ENCODE data around the gene TNFAIP8. TPM values are rescaled to one million over a fixed set of nuclear protein-coding genes. Genes with fewer than 3 reads are reported as not detected.

The TNFAIP8 gene
- total and polyA plus RNA-seq, 2 experiments from 2014 or later: 10.6 to 29.2 TPM

- H3K4me3 Mint-ChIP-seq: no peak overlapping the region
- DNase-seq (ENCODE audit: low spot score) (no peak), ATAC-seq (no peak)
- TF ChIP-seq, protein P1, sequence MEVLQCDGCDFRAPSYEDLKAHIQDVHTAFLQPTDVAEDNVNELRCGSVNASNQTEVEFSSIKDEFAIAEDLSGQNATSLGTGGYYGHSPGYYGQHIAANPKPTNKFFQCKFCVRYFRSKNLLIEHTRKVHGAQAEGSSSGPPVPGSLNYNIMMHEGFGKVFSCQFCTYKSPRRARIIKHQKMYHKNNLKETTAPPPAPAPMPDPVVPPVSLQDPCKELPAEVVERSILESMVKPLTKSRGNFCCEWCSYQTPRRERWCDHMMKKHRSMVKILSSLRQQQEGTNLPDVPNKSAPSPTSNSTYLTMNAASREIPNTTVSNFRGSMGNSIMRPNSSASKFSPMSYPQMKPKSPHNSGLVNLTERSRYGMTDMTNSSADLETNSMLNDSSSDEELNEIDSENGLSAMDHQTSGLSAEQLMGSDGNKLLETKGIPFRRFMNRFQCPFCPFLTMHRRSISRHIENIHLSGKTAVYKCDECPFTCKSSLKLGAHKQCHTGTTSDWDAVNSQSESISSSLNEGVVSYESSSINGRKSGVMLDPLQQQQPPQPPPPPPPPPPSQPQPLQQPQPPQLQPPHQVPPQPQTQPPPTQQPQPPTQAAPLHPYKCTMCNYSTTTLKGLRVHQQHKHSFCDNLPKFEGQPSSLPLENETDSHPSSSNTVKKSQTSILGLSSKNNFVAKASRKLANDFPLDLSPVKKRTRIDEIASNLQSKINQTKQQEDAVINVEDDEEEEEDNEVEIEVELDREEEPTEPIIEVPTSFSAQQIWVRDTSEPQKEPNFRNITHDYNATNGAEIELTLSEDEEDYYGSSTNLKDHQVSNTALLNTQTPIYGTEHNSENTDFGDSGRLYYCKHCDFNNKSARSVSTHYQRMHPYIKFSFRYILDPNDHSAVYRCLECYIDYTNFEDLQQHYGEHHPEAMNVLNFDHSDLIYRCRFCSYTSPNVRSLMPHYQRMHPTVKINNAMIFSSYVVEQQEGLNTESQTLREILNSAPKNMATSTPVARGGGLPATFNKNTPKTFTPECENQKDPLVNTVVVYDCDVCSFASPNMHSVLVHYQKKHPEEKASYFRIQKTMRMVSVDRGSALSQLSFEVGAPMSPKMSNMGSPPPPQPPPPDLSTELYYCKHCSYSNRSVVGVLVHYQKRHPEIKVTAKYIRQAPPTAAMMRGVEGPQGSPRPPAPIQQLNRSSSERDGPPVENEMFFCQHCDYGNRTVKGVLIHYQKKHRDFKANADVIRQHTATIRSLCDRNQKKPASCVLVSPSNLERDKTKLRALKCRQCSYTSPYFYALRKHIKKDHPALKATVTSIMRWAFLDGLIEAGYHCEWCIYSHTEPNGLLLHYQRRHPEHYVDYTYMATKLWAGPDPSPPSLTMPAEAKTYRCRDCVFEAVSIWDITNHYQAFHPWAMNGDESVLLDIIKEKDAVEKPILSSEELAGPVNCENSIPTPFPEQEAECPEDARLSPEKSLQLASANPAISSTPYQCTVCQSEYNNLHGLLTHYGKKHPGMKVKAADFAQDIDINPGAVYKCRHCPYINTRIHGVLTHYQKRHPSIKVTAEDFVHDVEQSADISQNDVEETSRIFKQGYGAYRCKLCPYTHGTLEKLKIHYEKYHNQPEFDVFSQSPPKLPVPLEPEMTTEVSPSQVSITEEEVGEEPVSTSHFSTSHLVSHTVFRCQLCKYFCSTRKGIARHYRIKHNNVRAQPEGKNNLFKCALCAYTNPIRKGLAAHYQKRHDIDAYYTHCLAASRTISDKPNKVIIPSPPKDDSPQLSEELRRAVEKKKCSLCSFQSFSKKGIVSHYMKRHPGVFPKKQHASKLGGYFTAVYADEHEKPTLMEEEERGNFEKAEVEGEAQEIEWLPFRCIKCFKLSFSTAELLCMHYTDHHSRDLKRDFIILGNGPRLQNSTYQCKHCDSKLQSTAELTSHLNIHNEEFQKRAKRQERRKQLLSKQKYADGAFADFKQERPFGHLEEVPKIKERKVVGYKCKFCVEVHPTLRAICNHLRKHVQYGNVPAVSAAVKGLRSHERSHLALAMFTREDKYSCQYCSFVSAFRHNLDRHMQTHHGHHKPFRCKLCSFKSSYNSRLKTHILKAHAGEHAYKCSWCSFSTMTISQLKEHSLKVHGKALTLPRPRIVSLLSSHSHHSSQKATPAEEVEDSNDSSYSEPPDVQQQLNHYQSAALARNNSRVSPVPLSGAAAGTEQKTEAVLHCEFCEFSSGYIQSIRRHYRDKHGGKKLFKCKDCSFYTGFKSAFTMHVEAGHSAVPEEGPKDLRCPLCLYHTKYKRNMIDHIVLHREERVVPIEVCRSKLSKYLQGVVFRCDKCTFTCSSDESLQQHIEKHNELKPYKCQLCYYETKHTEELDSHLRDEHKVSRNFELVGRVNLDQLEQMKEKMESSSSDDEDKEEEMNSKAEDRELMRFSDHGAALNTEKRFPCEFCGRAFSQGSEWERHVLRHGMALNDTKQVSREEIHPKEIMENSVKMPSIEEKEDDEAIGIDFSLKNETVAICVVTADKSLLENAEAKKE (CRISPR knock-in tag; IDR thresholded peaks at IDR 0.05): no peak
- no peak for TF ChIP-seq ZNF331 (CRISPR knock-in tag; IDR thresholded peaks at IDR 0.05; ENCODE audit: low read depth)
- no peak for TF ChIP-seq REST (IDR thresholded peaks at IDR 0.05; ENCODE audit: unreplicated experiment)
- TF ChIP-seq CTCF (conservative IDR thresholded peaks at IDR 0.05; ENCODE audit: low read depth in 2 of 2): no peak
- TF ChIP-seq, protein P2, sequence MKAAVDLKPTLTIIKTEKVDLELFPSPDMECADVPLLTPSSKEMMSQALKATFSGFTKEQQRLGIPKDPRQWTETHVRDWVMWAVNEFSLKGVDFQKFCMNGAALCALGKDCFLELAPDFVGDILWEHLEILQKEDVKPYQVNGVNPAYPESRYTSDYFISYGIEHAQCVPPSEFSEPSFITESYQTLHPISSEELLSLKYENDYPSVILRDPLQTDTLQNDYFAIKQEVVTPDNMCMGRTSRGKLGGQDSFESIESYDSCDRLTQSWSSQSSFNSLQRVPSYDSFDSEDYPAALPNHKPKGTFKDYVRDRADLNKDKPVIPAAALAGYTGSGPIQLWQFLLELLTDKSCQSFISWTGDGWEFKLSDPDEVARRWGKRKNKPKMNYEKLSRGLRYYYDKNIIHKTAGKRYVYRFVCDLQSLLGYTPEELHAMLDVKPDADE (IDR thresholded peaks at IDR 0.05): no peak
- no peak for TF ChIP-seq EZH2phosphoT487 (IDR thresholded peaks at IDR 0.05; ENCODE audit: unreplicated experiment)
- TF ChIP-seq NANOG (IDR thresholded peaks at IDR 0.05; ENCODE audit: borderline replicate concordance): no peak
- TF ChIP-seq ZNF114 (CRISPR knock-in tag; IDR thresholded peaks at IDR 0.05): no peak
- no peak for TF ChIP-seq EZH2 (IDR thresholded peaks at IDR 0.05; ENCODE audit: low read depth, unreplicated experiment)
- TF ChIP-seq STAT1 (IDR thresholded peaks at IDR 0.05; ENCODE audit: unreplicated experiment): no peak
- no peak for TF ChIP-seq JUNB (IDR thresholded peaks at IDR 0.05; ENCODE audit: unreplicated experiment)
- no peak for TF ChIP-seq CREB1 (CRISPR knock-in tag; IDR thresholded peaks at IDR 0.05; ENCODE audit: low read depth)
- no peak for TF ChIP-seq POLR2AphosphoS5 (IDR thresholded peaks at IDR 0.05; ENCODE audit: low read depth)
- H3K4me1 Mint-ChIP-seq: peaks cover 24% of the 10 kb centered on the region
- Histone ChIP-seq H3K36me3 (ENCODE audit: insufficient read depth) (no peaks in the 10 kb centered on the region), H3K4me1 (ENCODE audit: insufficient read depth) (peaks cover 18% of the 10 kb centered on the region), H3K27ac (ENCODE audit: low read depth) (no peak overlapping the region), H3K79me2 (replicated peaks; ENCODE audit: insufficient read depth) (no peaks in the 10 kb centered on the region), H3F3A (replicated peaks; ENCODE audit: low read depth) (no peaks in the 10 kb centered on the region), H3K4me2 (no peak overlapping the region), H3K9me2 (ENCODE audit: insufficient read depth) (no peaks in the 10 kb centered on the region), H2AFZ (no peak overlapping the region), H3K27me3 (ENCODE audit: insufficient read depth) (no peaks in the 10 kb centered on the region), H3K4me3 (no peak overlapping the region), H4K20me1 (replicated peaks; ENCODE audit: insufficient read depth) (no peaks in the 10 kb centered on the region)
- no peaks in the 10 kb centered on the region; the same call in 2 of the 3 replicates for H3K36me3 Mint-ChIP-seq (ENCODE audit: low read depth)
- no peak overlapping the region for H3K27ac Mint-ChIP-seq
- no peaks in the 10 kb centered on the region for H3K9me3 Mint-ChIP-seq
- H3K27me3 Mint-ChIP-seq (ENCODE audit: insufficient read depth, low read depth, poor library complexity): peaks cover 3% of the 10 kb centered on the region
These were observed 37.4 kb upstream of the TNFAIP8 start for GRCh38 chr5:119318256-119318894.

All from GM23338 (cell line).